ENCODE data around the gene CENPP. TPM values are rescaled to one million over a fixed set of nuclear protein-coding genes. Genes with fewer than 3 reads are reported as not detected.

Gene CENPP
- total RNA-seq, 1 donor from 2014 or later = 9.3 TPM

DNA sequence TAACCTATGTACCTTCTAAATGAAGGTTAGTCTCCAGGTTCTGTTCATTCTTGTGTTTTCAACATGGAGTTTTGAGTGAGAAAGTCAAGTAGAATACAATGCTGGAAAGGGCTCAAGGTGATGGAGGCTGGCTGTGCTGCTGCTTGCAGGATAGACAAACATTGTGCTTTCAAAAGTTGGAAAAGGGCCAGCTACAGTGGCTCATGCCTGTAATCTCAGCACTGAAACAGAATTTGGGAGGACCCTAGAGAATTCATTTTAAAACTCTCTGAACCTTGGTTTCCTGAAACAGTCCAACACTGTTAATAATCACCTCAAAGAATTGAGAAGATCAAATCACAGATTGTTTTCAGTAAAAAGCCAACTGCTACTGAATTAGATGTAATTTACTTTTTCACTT lies 16.9 kb upstream of the CENPP start:
- Histone ChIP-seq H3K27me3 (no peaks in the 10 kb centered on the region), H3K4me3 (no peak overlapping the region), H3K9me3 (no peaks in the 10 kb centered on the region), H3K4me1 (no peaks in the 10 kb centered on the region), H3K36me3 (peaks cover 4 to 76% of the 10 kb centered on the region in 2 donors), H3K27ac (no peak overlapping the region)
- intact Hi-C loops (cut with DNase I) = no loop called here
- TF ChIP-seq POLR2AphosphoS5 (IDR thresholded peaks at IDR 0.05; ENCODE audit: insufficient read depth in 1 of 2, low read depth in 1 of 2) = no peak
- no peak for TF ChIP-seq POLR2A (IDR thresholded peaks at IDR 0.05)
- TF ChIP-seq, protein P1, sequence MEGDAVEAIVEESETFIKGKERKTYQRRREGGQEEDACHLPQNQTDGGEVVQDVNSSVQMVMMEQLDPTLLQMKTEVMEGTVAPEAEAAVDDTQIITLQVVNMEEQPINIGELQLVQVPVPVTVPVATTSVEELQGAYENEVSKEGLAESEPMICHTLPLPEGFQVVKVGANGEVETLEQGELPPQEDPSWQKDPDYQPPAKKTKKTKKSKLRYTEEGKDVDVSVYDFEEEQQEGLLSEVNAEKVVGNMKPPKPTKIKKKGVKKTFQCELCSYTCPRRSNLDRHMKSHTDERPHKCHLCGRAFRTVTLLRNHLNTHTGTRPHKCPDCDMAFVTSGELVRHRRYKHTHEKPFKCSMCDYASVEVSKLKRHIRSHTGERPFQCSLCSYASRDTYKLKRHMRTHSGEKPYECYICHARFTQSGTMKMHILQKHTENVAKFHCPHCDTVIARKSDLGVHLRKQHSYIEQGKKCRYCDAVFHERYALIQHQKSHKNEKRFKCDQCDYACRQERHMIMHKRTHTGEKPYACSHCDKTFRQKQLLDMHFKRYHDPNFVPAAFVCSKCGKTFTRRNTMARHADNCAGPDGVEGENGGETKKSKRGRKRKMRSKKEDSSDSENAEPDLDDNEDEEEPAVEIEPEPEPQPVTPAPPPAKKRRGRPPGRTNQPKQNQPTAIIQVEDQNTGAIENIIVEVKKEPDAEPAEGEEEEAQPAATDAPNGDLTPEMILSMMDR (IDR thresholded peaks at IDR 0.05) = no peak
- DNase-seq (ENCODE audit: extremely low spot score in 2 of 2) = no peak

DNA sequence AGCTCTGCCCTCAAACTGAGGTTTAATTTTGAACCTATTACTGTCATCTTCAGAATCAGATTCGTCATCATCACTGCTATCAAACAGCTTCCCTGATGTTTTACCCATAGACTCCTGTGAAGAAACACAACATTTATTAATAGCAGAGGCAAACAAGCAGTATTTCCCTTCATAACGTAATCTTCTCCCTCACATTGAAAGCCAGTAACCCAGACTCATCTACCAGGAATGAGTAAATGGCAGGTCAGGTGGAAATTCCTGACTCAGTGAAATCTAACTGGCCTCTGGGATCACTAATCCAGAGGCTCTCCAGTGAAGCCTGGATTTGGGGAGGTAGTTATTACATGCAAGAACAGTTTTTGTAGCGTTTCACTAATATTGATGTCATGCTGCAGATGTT lies 15.2 kb upstream of the CENPP start:
- TF ChIP-seq POLR2AphosphoS5 (IDR thresholded peaks at IDR 0.05; ENCODE audit: insufficient read depth in 1 of 2, low read depth in 1 of 2) (no peak), POLR2A (IDR thresholded peaks at IDR 0.05) (no peak)
- TF ChIP-seq, protein P1 (IDR thresholded peaks at IDR 0.05) = no peak
- H3K4me3 ChIP-seq = no peak overlapping the region
- DNase-seq (ENCODE audit: extremely low spot score in 2 of 2) = no peak
- no peaks in the 10 kb centered on the region for H3K27me3 ChIP-seq
- peaks cover 3 to 62% of the 10 kb centered on the region in 2 donors for H3K36me3 ChIP-seq
- no peak overlapping the region for H3K27ac ChIP-seq
- H3K9me3 ChIP-seq = no peaks in the 10 kb centered on the region
- H3K4me1 ChIP-seq = no peaks in the 10 kb centered on the region
- intact Hi-C loops (cut with DNase I) = no loop called here

DNA sequence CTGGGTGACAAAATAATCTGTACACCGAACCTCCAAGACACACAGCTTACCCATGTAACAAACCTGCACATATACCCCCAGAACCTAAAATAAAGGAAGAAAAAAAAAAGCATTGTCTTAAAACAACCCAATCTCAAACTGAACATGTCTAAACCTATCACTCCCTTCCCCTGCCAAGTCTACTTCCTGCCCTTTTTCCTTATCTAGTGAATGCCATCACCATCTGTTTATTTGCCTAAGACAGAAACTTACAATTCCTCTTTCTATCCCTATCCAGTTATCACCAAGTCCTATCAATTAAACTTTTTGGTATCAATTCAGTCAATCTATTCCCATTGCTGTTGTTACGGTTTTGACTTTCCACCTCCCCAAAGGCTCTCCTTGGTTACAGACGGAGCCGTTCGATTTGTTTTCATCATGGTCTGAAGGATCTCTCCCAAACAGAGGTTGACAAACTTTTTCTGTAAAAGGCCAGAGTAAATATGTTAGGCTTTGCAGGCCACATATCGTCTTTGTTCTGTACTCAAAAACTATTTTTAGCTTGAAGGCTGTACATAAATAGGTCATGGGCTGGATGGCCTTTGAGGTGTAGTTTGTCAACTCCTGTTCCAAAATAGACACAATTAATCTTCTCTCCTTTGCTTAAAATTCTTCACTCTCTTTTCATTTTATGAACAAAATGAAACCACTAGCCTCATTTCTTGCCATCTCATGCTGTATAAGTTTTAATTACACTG lies 12.7 kb upstream of the CENPP start:
- Histone ChIP-seq H3K27me3 (no peaks in the 10 kb centered on the region), H3K4me1 (no peaks in the 10 kb centered on the region), H3K4me3 (no peak overlapping the region), H3K27ac (no peak overlapping the region), H3K36me3 (peaks cover 0 to 67% of the 10 kb centered on the region in 2 donors), H3K9me3 (no peaks in the 10 kb centered on the region)
- TF ChIP-seq, protein P1 (IDR thresholded peaks at IDR 0.05) = no peak
- TF ChIP-seq POLR2AphosphoS5 (IDR thresholded peaks at IDR 0.05; ENCODE audit: insufficient read depth in 1 of 2, low read depth in 1 of 2) = no peak
- no peak for TF ChIP-seq POLR2A (IDR thresholded peaks at IDR 0.05)
- intact Hi-C loops (cut with DNase I) = no loop called here
- no peak for DNase-seq (ENCODE audit: extremely low spot score in 2 of 2)

DNA sequence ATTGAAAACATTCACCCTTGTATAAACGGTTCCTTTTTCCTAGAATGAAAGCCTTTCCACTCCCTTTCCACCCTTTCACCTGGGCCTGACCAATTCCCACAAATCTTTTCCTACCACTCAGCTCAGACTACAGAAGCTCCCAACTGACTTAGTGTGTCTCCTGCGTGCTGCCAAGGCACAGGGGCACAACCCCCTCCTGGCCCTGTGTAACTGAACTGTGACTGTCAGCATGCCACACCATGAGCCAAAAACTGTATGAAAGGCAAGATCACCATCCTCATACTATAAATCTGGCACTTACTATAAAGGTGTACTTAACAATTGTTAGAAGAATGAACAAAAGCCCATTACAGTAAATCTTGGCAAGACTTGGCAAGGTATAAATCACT lies 12.1 kb upstream of the CENPP start:
- Histone ChIP-seq H3K9me3 (no peaks in the 10 kb centered on the region), H3K27ac (no peak overlapping the region), H3K4me1 (no peaks in the 10 kb centered on the region), H3K27me3 (no peaks in the 10 kb centered on the region), H3K4me3 (no peak overlapping the region), H3K36me3 (peaks cover 0 to 68% of the 10 kb centered on the region in 2 donors)
- TF ChIP-seq, protein P1 (IDR thresholded peaks at IDR 0.05) = no peak
- TF ChIP-seq POLR2A (IDR thresholded peaks at IDR 0.05) (no peak), POLR2AphosphoS5 (IDR thresholded peaks at IDR 0.05; ENCODE audit: insufficient read depth in 1 of 2, low read depth in 1 of 2) (no peak)
- intact Hi-C loops (cut with DNase I) = no loop called here
- no peak for DNase-seq (ENCODE audit: extremely low spot score in 2 of 2)

DNA sequence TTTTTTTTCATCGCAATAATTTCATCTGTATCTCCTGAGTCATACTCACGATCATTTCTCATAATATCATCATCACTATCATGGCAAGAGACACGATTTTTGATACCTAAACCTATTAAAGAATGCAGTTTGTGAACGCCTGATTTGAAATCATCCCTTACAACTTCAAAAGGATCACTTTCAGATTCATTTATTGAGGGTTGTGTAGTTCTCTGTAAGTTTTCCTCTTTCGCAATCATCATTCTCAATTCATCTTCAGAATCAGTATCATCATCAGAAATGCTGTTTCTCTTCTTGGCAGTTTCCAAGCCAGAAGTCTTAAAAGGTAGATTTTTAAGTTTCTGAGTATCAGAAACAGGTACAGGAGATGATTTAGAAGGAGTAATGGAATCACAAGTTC lies 10.3 kb upstream of the CENPP start:
- no peaks in the 10 kb centered on the region for H3K9me3 ChIP-seq
- no peak overlapping the region for H3K4me3 ChIP-seq
- TF ChIP-seq, protein P1 (IDR thresholded peaks at IDR 0.05) = no peak
- TF ChIP-seq POLR2A (IDR thresholded peaks at IDR 0.05) (no peak), POLR2AphosphoS5 (IDR thresholded peaks at IDR 0.05; ENCODE audit: insufficient read depth in 1 of 2, low read depth in 1 of 2) (no peak)
- intact Hi-C loops (cut with DNase I) = no loop called here
- DNase-seq (ENCODE audit: extremely low spot score in 2 of 2) = no peak
- H3K4me1 ChIP-seq = no peaks in the 10 kb centered on the region
- no peak overlapping the region for H3K27ac ChIP-seq
- H3K27me3 ChIP-seq = no peaks in the 10 kb centered on the region
- H3K36me3 ChIP-seq = peaks cover 0 to 67% of the 10 kb centered on the region in 2 donors

All from vagina (tissue), 2 donors.